HEK293T (cell line): ENCODE data around the gene DCANP1.

Experiments
- BHLHE40 ChIP-seq: fragments of 450-650 bp; IDR thresholded peaks from 2 replicates; pipeline ENCODE4 v1.6.1; 2016; ENCODE audit warnings: mild to moderate bottlenecking, moderate library complexity, borderline replicate concordance
- CTBP1 ChIP-seq: fragments of 450-650 bp; IDR thresholded peaks from 2 replicates; pipeline ENCODE4 v1.6.1; 2016; ENCODE audit warnings: borderline replicate concordance
- ELF4 ChIP-seq: fragments of 450-650 bp; IDR thresholded peaks from 2 replicates; pipeline ENCODE4 v1.6.1; 2017; ENCODE audit warnings: antibody characterized with exemption
- FOXM1 ChIP-seq: fragments of 450-650 bp; IDR thresholded peaks from 2 replicates; pipeline ENCODE4 v1.6.1; 2017; ENCODE audit warnings: mild to moderate bottlenecking, borderline replicate concordance
- HDGF ChIP-seq: fragments of 450-650 bp; IDR thresholded peaks from 2 replicates; pipeline ENCODE4 v1.6.1; 2017; ENCODE audit warnings: antibody characterized with exemption, borderline replicate concordance
- L3MBTL2 ChIP-seq: fragments of 450-650 bp; conservative IDR thresholded peaks from 2 replicates; pipeline ENCODE4 v1.6.1; 2016; ENCODE audit warnings: mild to moderate bottlenecking
- LEF1 ChIP-seq: fragments of 450-650 bp; IDR thresholded peaks from 2 replicates; pipeline ENCODE4 v1.6.1; 2017; ENCODE audit warnings: mild to moderate bottlenecking, borderline replicate concordance
- NFRKB ChIP-seq: fragments of 450-650 bp; IDR thresholded peaks from 2 replicates; pipeline ENCODE4 v1.6.1; 2016; ENCODE audit warnings: mild to moderate bottlenecking, moderate library complexity
- SP1 ChIP-seq: fragments of 450-650 bp; IDR thresholded peaks from 2 replicates; pipeline ENCODE4 v1.6.1; 2017
- SUZ12 ChIP-seq: fragments of 450-650 bp; IDR thresholded peaks from 2 replicates; pipeline ENCODE4 v1.6.1; 2016; ENCODE audit warnings: mild to moderate bottlenecking
- TARDBP ChIP-seq: fragments of 450-650 bp; IDR thresholded peaks from 2 replicates; pipeline ENCODE4 v1.6.1; 2016

- no peak for TF ChIP-seq HDGF
- TF ChIP-seq ELF4: no peak
- no peak for TF ChIP-seq SUZ12
- TF ChIP-seq LEF1: no peak
- TF ChIP-seq TARDBP: no peak
- TF ChIP-seq SP1: no peak
- TF ChIP-seq FOXM1: no peak
- no peak for TF ChIP-seq CTBP1
- no peak for TF ChIP-seq L3MBTL2
- TF ChIP-seq BHLHE40: no peak
- TF ChIP-seq NFRKB: no peak
Measured at GRCh38 chr5:135450336-135450735, 3.2 kb upstream of the DCANP1 start.
